ENCODE measurements around the gene TMEM266. TPM values are rescaled to one million over a fixed set of nuclear protein-coding genes. Genes with fewer than 3 reads are reported as not detected.

Gene TMEM266
- polyA plus RNA-seq, 1 donor = 0.44 TPM

DNA sequence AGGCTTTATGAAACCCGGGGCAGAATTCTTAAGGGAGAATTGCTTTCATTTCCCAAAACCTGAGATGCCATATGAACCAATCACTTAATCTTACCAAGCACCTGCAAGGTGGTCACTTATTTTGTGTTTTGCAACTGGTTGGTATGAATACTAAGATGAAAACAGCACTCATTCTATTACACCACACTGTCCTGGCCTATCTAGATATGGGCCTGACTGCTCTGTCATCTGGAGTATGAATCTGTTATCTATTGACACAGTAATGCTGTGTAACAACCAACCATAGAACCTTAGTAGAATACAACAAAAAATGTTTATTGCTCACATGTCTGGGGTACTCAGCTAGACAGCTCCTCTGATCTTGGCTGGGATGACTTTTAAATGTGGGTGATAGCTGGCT, 74.8 kb downstream of the TMEM266 start:
- DNase-seq (ENCODE audit: low read depth) = no peak

DNA sequence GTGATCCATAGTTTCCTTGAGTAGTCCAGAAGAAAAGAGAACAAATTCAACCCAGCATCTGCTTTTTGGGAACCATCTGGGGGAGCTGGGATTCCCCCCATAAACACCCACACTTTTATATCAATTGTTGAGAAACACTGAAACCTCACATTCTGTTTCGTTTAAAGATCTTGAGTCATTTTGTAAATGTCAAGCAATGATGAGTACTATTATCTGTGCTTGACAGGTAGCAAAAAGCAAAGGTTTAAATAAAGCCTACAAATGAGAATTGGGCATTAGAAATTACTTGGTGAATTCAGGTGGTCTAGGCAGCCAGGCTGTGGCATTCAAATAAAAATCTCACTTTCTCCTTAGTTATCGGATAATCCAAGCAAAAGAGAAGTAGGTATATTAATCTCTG, 75.7 kb downstream of the TMEM266 start:
- no peak for DNase-seq (ENCODE audit: low read depth)

- no peak for DNase-seq (ENCODE audit: low read depth)
Measured at GRCh38 chr15:76138436-76138835, 78.7 kb downstream of the TMEM266 start.

DNA sequence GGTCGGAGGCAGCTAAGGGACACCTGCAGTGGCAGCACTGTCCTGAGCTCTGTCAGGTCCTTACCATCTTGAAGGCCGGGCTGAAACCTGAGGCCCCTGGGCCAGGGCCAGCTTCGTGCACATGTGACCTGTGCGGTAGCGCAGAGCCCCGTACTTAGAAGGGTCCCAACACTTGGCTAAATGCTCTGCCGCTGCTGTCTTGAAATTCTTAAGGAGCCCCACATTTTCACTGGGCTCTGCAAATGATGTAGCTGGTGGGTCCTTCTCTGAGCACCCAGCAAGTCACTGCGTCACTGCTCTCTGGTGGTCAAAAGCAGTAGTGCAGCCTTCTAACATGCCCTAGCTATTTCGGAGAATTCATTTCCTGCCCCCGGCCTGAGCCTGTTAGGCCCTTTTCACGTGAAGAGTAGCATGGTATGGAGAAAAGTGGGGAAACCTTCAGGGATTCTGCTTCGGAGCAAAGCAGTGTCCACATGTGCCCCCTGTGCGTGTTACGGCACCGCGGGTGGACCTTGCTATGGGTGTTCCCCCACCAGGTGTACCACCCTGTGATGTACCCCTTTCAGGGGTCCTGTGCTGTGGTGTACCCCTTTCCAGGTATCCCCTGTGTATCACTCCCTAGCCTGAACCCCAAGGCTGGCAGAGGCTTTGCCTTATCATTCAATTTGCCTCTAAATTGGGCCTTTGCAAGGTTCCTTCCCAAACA, 79.7 kb downstream of the TMEM266 start:
- DNase-seq (ENCODE audit: low read depth) = no peak

DNA sequence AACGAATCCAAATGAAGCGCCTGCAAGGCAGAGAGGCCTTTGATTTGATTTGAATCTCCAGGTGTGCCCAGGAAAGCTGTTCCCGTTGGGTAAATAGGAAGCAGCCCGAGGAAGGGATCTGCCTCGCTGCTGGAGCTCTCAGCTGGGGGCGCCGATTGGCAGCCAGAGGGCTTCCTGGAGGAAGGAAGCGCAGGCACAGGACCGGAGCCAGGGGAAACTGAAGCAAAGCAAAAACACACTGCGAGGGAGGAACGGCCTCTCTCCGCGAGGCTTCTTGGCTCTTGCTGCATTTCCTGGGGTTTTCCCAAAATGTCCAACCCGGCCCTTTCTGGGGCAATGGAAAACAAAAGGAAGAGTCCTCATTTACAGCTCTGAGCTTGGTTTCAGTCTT, 80.3 kb downstream of the TMEM266 start:
- DNase-seq (ENCODE audit: low read depth) = no peak

DNA sequence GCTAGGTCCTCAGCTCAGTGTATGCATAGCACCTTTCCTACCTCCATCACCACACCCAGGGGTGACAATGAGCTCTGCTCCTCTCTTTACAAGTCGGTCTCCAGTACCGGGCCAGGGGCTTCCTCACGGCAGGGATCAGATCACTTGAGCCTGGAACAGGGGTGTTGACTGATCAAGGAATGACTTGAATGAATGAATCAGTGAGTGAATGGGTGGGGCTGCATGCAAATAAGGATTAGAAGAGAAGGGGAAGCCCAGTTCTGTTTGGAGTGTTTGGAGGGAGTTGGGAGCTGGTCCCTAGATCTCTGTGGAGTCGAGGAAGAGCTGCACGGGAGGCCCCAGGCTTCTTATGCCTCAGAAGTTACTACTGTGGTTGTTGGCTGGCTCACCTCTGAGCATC, 87.0 kb downstream of the TMEM266 start:
- DNase-seq (ENCODE audit: low read depth) = no peak

DNA sequence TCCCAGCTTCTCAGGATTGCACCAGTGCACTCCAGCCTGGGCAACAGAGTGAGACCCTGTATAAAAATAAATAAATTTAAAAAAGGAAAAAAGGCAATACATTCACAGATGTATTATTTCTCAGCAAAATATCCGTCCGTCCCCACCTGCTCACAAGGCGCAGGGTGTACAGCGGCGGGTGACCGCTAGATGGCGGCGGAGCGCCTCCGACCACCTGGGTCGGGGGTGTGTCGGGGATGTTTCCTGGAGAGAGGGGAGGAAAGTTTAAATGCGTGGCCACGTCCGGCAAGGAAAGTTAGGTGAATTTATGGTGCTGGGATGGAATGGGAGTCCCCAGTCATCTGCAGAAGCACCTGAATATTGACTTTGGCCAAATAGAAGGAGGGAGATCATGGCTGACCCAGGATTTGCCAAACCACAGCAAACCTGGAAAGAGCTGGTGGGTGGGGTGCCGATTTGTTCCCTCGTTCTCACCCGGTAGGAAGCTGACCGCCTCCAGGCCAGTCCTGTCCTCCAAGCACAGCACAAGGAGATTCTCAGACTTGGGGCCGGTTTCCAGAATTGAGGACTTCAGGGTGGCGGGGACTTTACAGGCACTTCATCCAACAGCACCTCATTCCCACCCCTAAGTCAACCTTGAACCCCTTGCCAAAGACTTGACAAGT, 88.3 kb downstream of the TMEM266 start:
- no peak for DNase-seq (ENCODE audit: low read depth)

DNA sequence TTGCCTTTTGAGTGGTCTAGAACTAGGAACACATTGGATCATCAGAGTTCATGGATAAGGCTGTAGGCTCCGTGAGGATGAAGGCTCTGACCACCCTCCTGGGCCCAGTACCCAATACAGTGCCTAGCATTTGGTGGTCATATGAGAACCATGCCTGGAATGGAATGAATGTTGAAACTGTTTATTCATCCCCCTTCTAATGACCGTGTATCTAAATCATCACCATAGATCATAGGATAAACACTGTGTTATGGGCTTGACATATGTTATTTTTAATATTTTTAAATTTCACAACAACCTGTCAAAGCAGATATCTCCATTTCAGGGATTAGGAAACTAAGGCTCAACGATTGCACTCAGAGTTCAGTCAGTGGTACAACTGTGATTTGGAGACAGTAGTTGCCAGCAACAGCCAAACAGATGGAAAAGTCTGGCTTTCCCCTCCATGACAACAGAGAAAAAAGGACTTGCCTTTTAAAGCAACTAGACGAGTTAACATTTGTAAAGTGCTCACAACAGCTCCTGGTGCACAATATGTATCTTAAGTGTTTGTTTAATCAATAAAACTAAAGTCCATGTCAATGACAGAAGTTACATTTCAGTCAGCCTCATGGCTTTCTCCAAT, 89.6 kb downstream of the TMEM266 start:
- no peak for DNase-seq (ENCODE audit: low read depth)

GRCh38 chr15:76150513-76150912, 90.7 kb downstream of the TMEM266 start:
- no peak for DNase-seq (ENCODE audit: low read depth)

DNA sequence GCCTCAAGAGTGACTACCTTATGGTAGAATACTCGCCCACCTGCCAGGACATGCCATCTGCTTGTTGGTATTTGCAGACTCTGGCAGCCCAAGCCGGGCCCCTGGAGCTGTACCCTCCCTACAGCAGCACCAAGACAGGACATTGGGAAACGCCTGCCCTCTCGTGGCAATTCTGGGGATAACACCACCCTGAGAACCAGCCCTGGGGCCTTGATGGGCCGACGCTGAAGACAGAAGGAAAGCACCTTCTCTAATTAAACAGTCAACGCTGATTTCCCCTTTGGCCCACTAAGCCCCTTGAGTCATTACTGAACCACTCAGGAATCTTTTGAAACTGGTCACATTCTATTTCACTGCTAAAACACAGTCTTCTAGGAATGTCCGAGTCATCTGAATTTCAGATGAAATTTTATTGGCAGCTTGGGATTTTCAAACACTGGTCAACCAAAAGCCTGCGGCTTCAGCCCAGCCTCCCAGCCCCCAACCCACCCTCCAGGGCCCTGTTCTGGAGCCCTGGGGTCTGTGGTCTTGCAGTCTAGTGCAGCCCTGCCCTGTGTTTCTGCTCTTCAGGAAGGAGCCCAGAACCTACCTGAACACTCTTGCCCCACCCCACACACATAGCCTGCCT, 91.3 kb downstream of the TMEM266 start:
- no peak for DNase-seq (ENCODE audit: low read depth)

DNA sequence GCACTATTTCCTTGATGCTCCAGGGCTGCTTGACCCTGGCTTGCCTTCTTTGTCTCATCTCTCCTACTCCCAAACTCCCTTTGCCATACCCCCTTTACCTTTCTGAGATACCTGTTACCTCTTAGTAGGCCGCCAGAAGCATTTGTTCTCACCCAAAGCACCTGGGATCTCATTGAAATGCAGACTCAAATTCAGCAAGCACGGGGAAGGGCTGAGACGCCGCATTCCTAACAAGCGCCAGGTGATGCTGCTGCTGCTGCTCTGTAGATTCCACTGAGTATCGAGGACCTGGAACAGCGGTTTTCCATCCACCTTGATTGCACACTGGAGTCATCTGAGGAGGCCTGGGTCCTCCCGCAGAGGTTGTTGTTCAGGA, 91.8 kb downstream of the TMEM266 start:
- DNase-seq (ENCODE audit: low read depth) = no peak

DNA sequence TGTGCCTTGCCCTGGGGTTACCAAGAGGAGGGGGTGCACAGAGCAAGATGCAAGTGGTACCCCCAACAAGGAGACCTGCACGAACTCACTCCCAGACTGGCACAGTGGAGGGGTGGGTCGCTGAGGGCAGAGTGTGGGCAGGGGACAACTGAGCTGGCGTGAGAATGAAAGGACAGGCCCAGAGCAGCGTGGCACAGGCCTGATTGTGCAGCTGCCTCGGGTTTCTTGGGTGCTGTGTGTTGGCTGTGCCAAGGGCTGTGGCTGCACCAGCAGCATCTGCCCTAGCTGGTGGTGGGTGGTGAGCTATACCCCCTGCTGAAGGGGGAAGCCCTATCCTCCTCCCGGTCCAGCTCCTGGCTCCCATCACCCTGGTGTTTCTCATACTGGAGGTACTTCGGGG, 92.4 kb downstream of the TMEM266 start:
- no peak for DNase-seq (ENCODE audit: low read depth)

GRCh38 chr15:76153241-76154197, 93.7 kb downstream of the TMEM266 start:
- DNase-seq (ENCODE audit: low read depth) = no peak

DNA sequence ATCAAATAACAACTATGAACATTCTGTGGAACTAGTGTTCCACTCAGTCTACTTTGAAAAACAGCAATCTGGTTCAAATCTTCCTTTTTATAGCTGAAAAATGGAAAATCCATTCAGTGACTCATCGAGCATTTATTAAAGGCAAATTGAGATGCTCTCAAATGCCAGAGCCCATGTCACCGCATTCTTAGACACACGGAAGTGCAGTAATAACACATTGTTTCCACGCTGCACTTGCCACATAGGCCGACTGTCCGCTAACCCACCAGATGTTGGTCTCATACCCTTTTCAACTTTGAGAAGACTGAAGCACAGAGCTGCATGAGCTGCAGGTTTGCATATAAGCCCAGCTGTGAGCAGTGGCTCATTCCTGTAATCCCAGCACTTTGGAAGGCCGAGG, 95.9 kb downstream of the TMEM266 start:
- no peak for DNase-seq (ENCODE audit: low read depth)

DNA sequence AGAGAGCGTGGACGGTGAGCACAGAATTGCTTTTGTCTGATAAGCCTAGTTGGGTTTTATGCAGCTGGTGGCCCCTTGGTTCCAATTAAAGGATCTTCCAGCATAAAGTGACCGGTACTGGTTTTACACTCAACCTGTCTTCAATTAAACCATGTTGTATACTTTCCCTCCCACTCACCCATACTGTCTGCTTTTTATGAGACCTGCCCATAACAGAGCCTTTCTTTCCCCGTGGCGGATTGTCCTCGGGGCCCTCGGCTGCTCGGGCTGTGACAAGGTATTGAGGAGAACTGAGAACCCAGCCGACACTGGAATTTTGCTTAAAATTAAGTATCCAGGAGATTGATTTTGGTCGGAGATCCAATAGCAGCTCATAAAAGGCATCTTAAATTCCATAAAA, 98.4 kb downstream of the TMEM266 start:
- no peak for DNase-seq (ENCODE audit: low read depth)

DNA sequence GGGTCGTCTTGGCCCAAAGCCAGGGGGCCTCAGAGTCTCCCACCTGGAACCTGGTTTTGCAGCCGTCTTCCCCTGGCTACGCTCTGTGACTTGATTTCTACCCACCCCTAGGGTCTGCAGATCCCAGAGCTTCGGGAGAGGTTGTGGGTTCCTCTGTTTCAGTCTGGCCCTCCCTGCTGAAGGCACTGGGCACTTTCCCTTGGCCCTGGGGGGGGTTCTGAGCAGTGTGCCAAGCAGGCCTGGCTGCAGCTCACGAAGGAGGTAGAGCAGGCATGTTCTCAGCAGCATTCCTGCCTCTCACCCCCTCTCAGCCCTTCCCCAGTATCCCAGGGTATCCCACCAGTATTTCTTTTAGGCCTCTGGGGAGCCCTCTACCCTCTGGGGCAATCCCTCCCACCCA, 99.0 kb downstream of the TMEM266 start:
- DNase-seq (ENCODE audit: low read depth) = no peak

- DNase-seq (ENCODE audit: low read depth) = no peak
Measured at GRCh38 chr15:76159282-76159681, 99.5 kb downstream of the TMEM266 start.

- no peak for DNase-seq (ENCODE audit: low read depth)
Measured at GRCh38 chr15:76160426-76161152, 100.8 kb downstream of the TMEM266 start.

- no peak for DNase-seq (ENCODE audit: low read depth)
Measured at GRCh38 chr15:76161153-76162035, 101.6 kb downstream of the TMEM266 start.

- no peak for DNase-seq (ENCODE audit: low read depth)
Measured at GRCh38 chr15:76162036-76162398, 102.2 kb downstream of the TMEM266 start.

All from forelimb muscle (tissue), 1 donor.